Body of pancreas (tissue), 4 donors: Measurements from ENCODE around the gene STIM2. TPM values are rescaled to one million over a fixed set of nuclear protein-coding genes. Genes with fewer than 3 reads are reported as not detected.

Experiments used
- ATAC-seq: fragments of 150-250 bp; one replicate; pipeline ENCODE4 v1.9.1; 2016
- DNase-seq, 4 donors: peaks; one replicate each; pipeline ENCODE4 v3.0.0-alpha.2; 2019
- H3K27ac ChIP-seq, 4 donors: fragments of 200-600 bp; sonication (generic); 1 replicate in 3 of 4; 2 replicates in 1 of 4; pipeline versions ENCODE4 v1.5.1 to v1.6.1; 2016 to 2019; ENCODE audit warnings: mild to moderate bottlenecking in 1 of 4, mixed read lengths in 1 of 4, moderate library complexity in 1 of 4
- H3K27me3 ChIP-seq, 2 donors: fragments of 200-600 bp; sonication (generic); one replicate each; pipeline ENCODE4 v1.6.0; 2016; ENCODE audit warnings: mild to moderate bottlenecking in 1 of 2
- H3K36me3 ChIP-seq, 2 donors: fragments of 200-600 bp; sonication (generic); replicated peaks in 1 of 2; 2 replicates each; pipeline ENCODE4 v1.5.1; 2016; ENCODE audit warnings: low read depth in 2 of 2; ENCODE audit not compliant: insufficient read depth in 1 of 2
- H3K4me1 ChIP-seq: fragments of 200-600 bp; sonication (generic); one replicate; pipeline ENCODE4 v1.6.0; 2016
- H3K4me3 ChIP-seq, 2 donors: fragments of 200-600 bp; sonication (generic); 1 replicate in 1 of 2; 2 replicates in 1 of 2; pipeline ENCODE4 v1.5.1; 2016 to 2019
- H3K9me3 ChIP-seq, 3 donors: fragments of 200-600 bp; sonication (generic); 1 replicate in 2 of 3; 2 replicates in 1 of 3; pipeline ENCODE4 v1.5.1; 2016
- CTCF ChIP-seq, 7 experiments: fragments of 450-650 bp in 4 of 7; fragments of 200-600 bp in 3 of 7; sonication (generic) in 3 of 7; IDR thresholded peaks; one replicate each; pipeline ENCODE4 v1.5.1; 2016 to 2019; ENCODE audit warnings: antibody characterized with exemption in 7 of 7
- POLR2A ChIP-seq, 3 donors: fragments of 450-650 bp; IDR thresholded peaks; one replicate each; pipeline ENCODE4 v1.6.1; 2016; ENCODE audit warnings: antibody characterized with exemption in 3 of 3, mild to moderate bottlenecking in 2 of 3
- WGBS, 2 donors: methylation state at CpG; one replicate each; pipeline ENCODE4 v1.1.5; 2017; 5-methylcytosine and 5-hydroxymethylcytosine counted together
- intact Hi-C: fragments of 100-400 bp; cut with DNase I; formaldehyde crosslinking; loops from one replicate; pipeline ENCODE4 v1.15.1; 2023
- total RNA-seq, 2 donors: library from RNA; depleted of rRNA; stranded (reverse); fragments of >200 nt; gene quantifications; one replicate each; pipeline ENCODE4 v1.1.0, GENCODE V29; 2016

The STIM2 gene
- total RNA-seq, 2 donors from 2014 or later: 10.9 to 53.4 TPM

DNA sequence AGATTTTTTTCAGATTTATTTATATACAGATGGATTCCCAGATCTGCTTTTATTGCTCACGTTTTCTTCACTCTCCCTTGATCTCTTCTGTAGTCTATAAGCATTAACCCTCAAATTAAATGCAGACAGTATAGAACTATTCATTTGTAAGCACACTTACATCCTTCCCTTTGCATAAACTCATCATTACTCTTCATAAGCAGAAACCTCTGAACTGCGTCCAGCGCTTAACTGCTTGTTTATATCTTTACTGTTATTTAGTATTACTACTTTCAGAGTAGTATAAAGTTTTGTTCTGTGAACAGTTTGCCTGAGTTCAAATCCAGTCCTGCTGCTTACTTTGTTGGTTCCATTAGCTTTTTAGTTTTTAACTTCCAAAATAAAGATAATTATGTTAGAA, 132.9 kb downstream of the STIM2 start:
- no peak for TF ChIP-seq POLR2A (IDR thresholded peaks at IDR 0.05)
- no peak for TF ChIP-seq CTCF (IDR thresholded peaks at IDR 0.05)
- Histone ChIP-seq H3K4me1 (no peaks in the 10 kb centered on the region), H3K4me3 (no peak overlapping the region), H3K36me3 (no peaks in the 10 kb centered on the region), H3K27me3 (no peaks in the 10 kb centered on the region), H3K27ac (no peak overlapping the region), H3K9me3 (no peaks in the 10 kb centered on the region)
- intact Hi-C loops: no loop called here
- DNase-seq (no peak), ATAC-seq (no peak)
- WGBS, 2 donors: 60 to 63% methylated on average over 3 of the region's 3 CpGs

DNA sequence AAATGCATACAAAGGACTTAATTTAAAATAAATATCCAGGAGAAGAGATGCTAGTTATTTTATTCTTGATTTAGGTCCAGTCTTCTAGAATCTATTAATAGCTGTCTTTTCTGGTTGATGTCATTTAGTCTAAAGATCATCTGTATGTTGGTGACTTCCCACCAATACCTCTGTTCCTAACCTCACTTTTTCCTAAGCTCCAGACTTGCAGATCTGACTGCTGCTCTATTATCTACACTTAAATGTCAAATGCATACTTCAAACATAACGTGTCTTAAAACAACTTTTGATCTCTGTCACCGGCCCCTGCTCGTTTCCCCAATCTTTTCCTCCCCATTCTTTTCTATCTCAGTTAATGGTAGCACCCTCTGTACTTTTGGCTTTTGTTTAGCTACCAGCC, 133.3 kb downstream of the STIM2 start:
- no peak for DNase-seq
- ATAC-seq: no peak
- H3K9me3 ChIP-seq: no peaks in the 10 kb centered on the region
- WGBS, 2 donors: 74% methylated on average over 3 of the region's 3 CpGs
- intact Hi-C loops: no loop called here
- TF ChIP-seq CTCF (IDR thresholded peaks at IDR 0.05): no peak
- no peak for TF ChIP-seq POLR2A (IDR thresholded peaks at IDR 0.05)
- H3K36me3 ChIP-seq: no peaks in the 10 kb centered on the region
- H3K4me1 ChIP-seq: no peaks in the 10 kb centered on the region
- H3K27ac ChIP-seq: no peak overlapping the region
- H3K27me3 ChIP-seq: no peaks in the 10 kb centered on the region
- no peak overlapping the region for H3K4me3 ChIP-seq

- ATAC-seq (no peak), DNase-seq (no peak)
- H3K4me3 ChIP-seq: no peak overlapping the region
- no peaks in the 10 kb centered on the region for H3K27me3 ChIP-seq
- WGBS, 2 donors: 82 to 96% methylated on average over 2 of the region's 2 CpGs
- no peaks in the 10 kb centered on the region for H3K9me3 ChIP-seq
- H3K36me3 ChIP-seq: no peaks in the 10 kb centered on the region
- no peak overlapping the region for H3K27ac ChIP-seq
- no peaks in the 10 kb centered on the region for H3K4me1 ChIP-seq
- intact Hi-C loops: no loop called here
- TF ChIP-seq POLR2A (IDR thresholded peaks at IDR 0.05): no peak
- TF ChIP-seq CTCF (IDR thresholded peaks at IDR 0.05): no peak
Measured at GRCh38 chr4:26995316-26995715, 134.7 kb downstream of the STIM2 start.

- Histone ChIP-seq H3K4me1 (no peaks in the 10 kb centered on the region), H3K4me3 (no peak overlapping the region), H3K27me3 (no peaks in the 10 kb centered on the region), H3K9me3 (no peaks in the 10 kb centered on the region), H3K27ac (no peak overlapping the region), H3K36me3 (no peaks in the 10 kb centered on the region)
- TF ChIP-seq CTCF (IDR thresholded peaks at IDR 0.05): no peak
- no peak for TF ChIP-seq POLR2A (IDR thresholded peaks at IDR 0.05)
- intact Hi-C loops: no loop called here
- DNase-seq (no peak), ATAC-seq (no peak)
Measured at GRCh38 chr4:26996745-26997144, 136.1 kb downstream of the STIM2 start.

GRCh38 chr4:26999689-27000088, 139.0 kb downstream of the STIM2 start:
- intact Hi-C loops: no loop called here
- no peak for DNase-seq

More at GRCh38 chr4:26999689-27000088, 139.0 kb downstream of the STIM2 start:
- Histone ChIP-seq H3K27me3 (no peaks in the 10 kb centered on the region), H3K36me3 (no peaks in the 10 kb centered on the region), H3K27ac (no peak overlapping the region), H3K4me3 (no peak overlapping the region), H3K9me3 (no peaks in the 10 kb centered on the region), H3K4me1 (no peaks in the 10 kb centered on the region)
- no peak for TF ChIP-seq CTCF (IDR thresholded peaks at IDR 0.05)
- no peak for TF ChIP-seq POLR2A (IDR thresholded peaks at IDR 0.05)
- ATAC-seq: no peak
